HepG2 (cell line): ENCODE data around the gene TAF1B. TPM values are rescaled to one million over a fixed set of nuclear protein-coding genes. Genes with fewer than 3 reads are reported as not detected.

Source experiments
- ATAC-seq: fragments of 200-7000 bp; cut with Tn5 transposase; 3 replicates; pipeline ENCODE4 v1.9.1; 2020; ENCODE audit warnings: mild to moderate bottlenecking, moderate library complexity
- BruUV-seq: library from RNA; stranded (reverse); fragments of 400-500 nt; replicated peaks from 2 replicates; lab custom pipeline; 2021; lab: Mats Ljungman, UMichigan
- CTCF ChIA-PET: fragments of 300-600 bp; formaldehyde crosslinking; extraction: SDS; loops from one replicate; lab custom pipeline; 2021; ENCODE audit warnings: low total read pairs, inconsistent platforms, low intra/inter-chr PET ratio; lab: Yijun Ruan, JAX
- POLR2A ChIA-PET: fragments of 350-600 bp; sonication (Branson Sonifier 250); formaldehyde crosslinking; loops from one replicate; lab custom pipeline; 2020; ENCODE audit warnings: antibody characterized with exemption, inconsistent platforms; lab: Yijun Ruan, JAX
- DNase-seq: peaks from one replicate; pipeline ENCODE4 v3.0.0-alpha.2; 2015; ENCODE audit warnings: low spot score
- FAIRE-seq: peaks from 3 replicates; lab custom pipeline; 2011; peaks lifted over from hg19 to GRCh38; lab: Jason Lieb, UNC
- H2AFZ ChIP-seq: one replicate; pipeline ENCODE4 v1.6.1; 2011; ENCODE audit warnings: low read length, inconsistent platforms
- H3K27ac ChIP-seq: fragments of 300-600 bp; 3 replicates; pipeline ENCODE4 v1.8.0; 2011; ENCODE audit warnings: mixed run types, mild to moderate bottlenecking, mixed read lengths, low read length, inconsistent platforms; ENCODE audit not compliant: insufficient read depth; ENCODE audit errors: extremely low read length
- H3K27me3 ChIP-seq, 2 experiments: fragments of 200-600 bp in 1 of 2; 2 replicates in 1 of 2; 3 replicates in 1 of 2; pipeline versions ENCODE4 v1.6.0 to v1.8.0; 2011; ENCODE audit warnings: low read length in 2 of 2, mild to moderate bottlenecking in 2 of 2, moderate library complexity in 2 of 2, inconsistent platforms in 1 of 2; ENCODE audit not compliant: insufficient read depth in 2 of 2, control insufficient read depth in 1 of 2
- H3K36me3 ChIP-seq, 2 experiments: fragments of 200-600 bp in 1 of 2; replicated peaks in 1 of 2; 2 replicates in 1 of 2; 3 replicates in 1 of 2; pipeline versions ENCODE4 v1.5.1 to v1.8.0; 2011; ENCODE audit warnings: low read length in 2 of 2, inconsistent platforms in 1 of 2; ENCODE audit not compliant: insufficient read depth in 2 of 2, control insufficient read depth in 1 of 2
- H3K4me1 ChIP-seq: 2 replicates; pipeline ENCODE4 v1.5.1; 2012; ENCODE audit warnings: low read length, inconsistent platforms; ENCODE audit not compliant: insufficient read depth
- H3K4me2 ChIP-seq: 2 replicates; pipeline ENCODE4 v1.6.0; 2011; ENCODE audit warnings: low read depth, low read length, inconsistent platforms
- H3K4me3 ChIP-seq, 3 experiments: fragments of 200-600 bp in 1 of 3; sonication (generic), shearing (Covaris generic) in 1 of 3; replicated peaks in 1 of 3; 2 replicates each; pipeline ENCODE4 v1.5.1; 2011 to 2016; ENCODE audit warnings: low read length in 3 of 3, inconsistent platforms in 2 of 3, low read depth in 2 of 3, mild to moderate bottlenecking in 2 of 3, control low read depth in 1 of 3, mixed read lengths in 1 of 3; ENCODE audit not compliant: insufficient read depth in 1 of 3
- H3K79me2 ChIP-seq: one replicate; pipeline ENCODE4 v1.6.1; 2011; ENCODE audit warnings: low read length, inconsistent platforms; ENCODE audit not compliant: insufficient read depth
- H3K9ac ChIP-seq: 2 replicates; pipeline ENCODE4 v1.6.0; 2011; ENCODE audit warnings: mild to moderate bottlenecking, low read depth, low read length, inconsistent platforms; ENCODE audit not compliant: insufficient read depth
- H3K9me3 ChIP-seq: 2 replicates; pipeline ENCODE4 v1.5.1; 2012; ENCODE audit warnings: mild to moderate bottlenecking, low read length
- H4K20me1 ChIP-seq: 2 replicates; pipeline ENCODE4 v1.6.0; 2011; ENCODE audit warnings: inconsistent platforms, mild to moderate bottlenecking, low read length, moderate library complexity; ENCODE audit not compliant: insufficient read depth
- GABPA ChIP-seq, 2 experiments: IDR thresholded peaks; 2 replicates each; pipeline ENCODE4 v1.6.1; 2011 to 2016; ENCODE audit warnings: low read depth in 2 of 2, low read length in 1 of 2, missing biosample characterization in 1 of 2, missing genetic modification characterization in 1 of 2
- GTF3A ChIP-seq: sonication (generic); formaldehyde crosslinking; conservative IDR thresholded peaks from 2 replicates; pipeline ENCODE4 v1.4.0; 2020; ENCODE audit warnings: mild to moderate bottlenecking, missing genetic modification reagents
- NR2F1 ChIP-seq, 2 experiments: fragments of 450-650 bp in 1 of 2; formaldehyde crosslinking in 1 of 2; IDR thresholded peaks; 2 replicates each; pipeline versions ENCODE4 v1.5.0 to v1.6.1; 2016 to 2020; ENCODE audit warnings: mild to moderate bottlenecking in 1 of 2, missing compliant biosample characterization in 1 of 2, missing genetic modification reagents in 1 of 2, moderate library complexity in 1 of 2
- POGZ ChIP-seq: sonication (generic); formaldehyde crosslinking; IDR thresholded peaks from 2 replicates; pipeline ENCODE4 v1.4.0; 2020; ENCODE audit warnings: mild to moderate bottlenecking, missing genetic modification reagents
- ZNF678 ChIP-seq: sonication (generic); formaldehyde crosslinking; IDR thresholded peaks from 2 replicates; pipeline ENCODE4 v1.4.0; 2020; ENCODE audit warnings: mild to moderate bottlenecking, missing genetic modification reagents
- WGBS: methylation state at CpG from one replicate; pipeline ENCODE4 v1.1.6; 2017; ENCODE audit warnings: low lambda C conversion rate; 5-methylcytosine and 5-hydroxymethylcytosine counted together
- in situ Hi-C: cut with HindIII; loops from 2 replicates; pipeline ENCODE4 v1.10.0; 2017; ENCODE audit warnings: low pct_unique_long_range_greater_than_20kb; ENCODE audit not compliant: extremely low pct_ligation_motif_present
- intact Hi-C: fragments of 100-400 bp; cut with micrococcal nuclease; formaldehyde crosslinking; loops from one replicate; pipeline ENCODE4 v1.10.0; 2022; ENCODE audit not compliant: unreplicated experiment
- polyA plus RNA-seq, 8 experiments: library from polyadenylated mRNA; depleted of rRNA in 3 of 8; stranded (reverse) in 7 of 8; unstranded in 1 of 8; fragments of >200 nt; fragmentation: Illumina TruSeq in 4 of 8; extraction: Trizol in 4 of 8; gene quantifications; 2 replicates each; pipeline versions ENCODE4 v1.2.1 to v1.2.3, GENCODE V29; 2011 to 2016; ENCODE audit warnings: low read depth in 4 of 8, missing spikeins in 1 of 8, mixed read lengths in 1 of 8; ENCODE audit not compliant: insufficient read depth in 1 of 8
- total RNA-seq, 5 experiments: library from RNA; depleted of rRNA; stranded (reverse); fragments of >200 nt; fragmentation: Illumina TruSeq; extraction: Trizol; gene quantifications; 2 replicates each; pipeline ENCODE4 v1.2.3, GENCODE V29; 2016; ENCODE audit warnings: low read depth in 1 of 5
- TF ChIP-seq, protein P1 (sequence below): sonication (generic); formaldehyde crosslinking; IDR thresholded peaks from 2 replicates; pipeline ENCODE4 v1.5.0; 2020; ENCODE audit warnings: missing genetic modification reagents

The TAF1B gene
- total and polyA plus RNA-seq, 2 of the 13 experiments (the other 11 are each of a cell fraction or from before 2014, with no cell fraction given) = 13.3 to 27.7 TPM

DNA sequence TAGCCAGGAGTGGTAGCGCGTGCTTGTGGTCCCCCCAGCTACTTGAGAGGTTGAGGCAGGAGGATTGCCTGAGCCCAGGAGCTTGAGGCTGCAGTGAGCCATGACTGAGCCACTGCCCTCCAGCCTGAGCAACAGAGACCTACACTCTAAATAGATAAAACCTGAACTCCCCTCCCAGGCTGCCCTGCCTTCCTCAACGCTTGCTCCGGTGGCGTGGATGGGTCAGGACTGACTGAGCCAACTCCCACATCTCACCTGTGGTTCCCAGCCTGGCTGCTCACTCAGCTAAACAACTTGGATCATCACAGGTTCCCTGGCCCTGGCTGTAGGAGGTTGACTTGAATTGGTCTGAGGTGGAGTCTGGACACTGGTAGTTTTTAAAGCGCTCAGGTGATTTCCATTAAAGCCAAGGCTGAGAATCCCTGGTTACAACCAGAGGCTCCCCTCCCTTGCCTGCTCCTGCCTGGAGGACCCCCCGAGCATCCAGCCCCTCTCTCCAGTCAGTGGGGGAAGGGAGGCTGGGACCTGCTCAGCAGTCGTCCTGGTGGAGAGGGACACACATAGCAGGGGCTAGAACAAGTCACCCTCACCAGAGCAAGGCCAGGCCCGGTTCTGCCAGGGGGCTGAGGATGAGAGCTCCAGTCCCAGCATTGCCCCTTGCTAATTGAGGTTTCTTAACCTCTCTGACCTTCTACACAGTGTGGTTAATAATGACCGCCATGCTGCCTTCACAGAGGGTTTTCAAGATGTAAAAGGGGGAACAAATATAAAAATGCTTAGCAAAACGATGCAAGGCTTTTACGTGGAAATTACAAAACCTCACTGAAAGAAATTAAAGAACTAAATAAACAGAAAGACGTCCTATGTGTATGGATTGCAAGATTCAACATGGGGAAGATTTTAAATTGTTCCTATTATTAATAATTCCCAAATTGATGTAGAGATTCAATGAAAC, 46.9 kb upstream of the TAF1B start:
- TF ChIP-seq, protein P1, sequence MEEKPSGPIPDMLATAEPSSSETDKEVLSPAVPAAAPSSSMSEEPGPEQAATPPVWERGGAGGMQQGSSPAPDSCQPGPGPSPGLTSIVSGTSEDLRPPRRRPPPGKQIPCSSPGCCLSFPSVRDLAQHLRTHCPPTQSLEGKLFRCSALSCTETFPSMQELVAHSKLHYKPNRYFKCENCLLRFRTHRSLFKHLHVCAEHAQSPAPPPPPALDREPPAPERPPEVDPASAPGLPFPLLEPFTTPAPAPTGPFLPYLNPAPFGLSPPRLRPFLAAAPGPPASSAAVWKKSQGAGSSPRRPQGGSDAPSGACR = 0 out of 2 replicates have a peak, but pooled peaks have one; percentile 42
- TF ChIP-seq GTF3A (CRISPR knock-in tag) = no peak
- BruUV-seq = no TSS peak
- Histone ChIP-seq H4K20me1 (no peaks in the 10 kb centered on the region), H3K9me3 (no peaks in the 10 kb centered on the region), H3K27me3 (peaks cover 2 to 26% of the 10 kb centered on the region in 2 experiments; a peak in 3 of 5 replicates), H3K36me3 (no peaks in the 10 kb centered on the region), H3K4me2 (no peak overlapping the region), H2AFZ (no peak overlapping the region), H3K4me3 (no peak overlapping the region), H3K9ac (no peak overlapping the region), H3K4me1 (peaks cover 64% of the 10 kb centered on the region), H3K79me2 (no peaks in the 10 kb centered on the region), H3K27ac (no peak overlapping the region)
- ChIA-PET POLR2A (no interaction called here), CTCF (no interaction called here)
- intact Hi-C loops = no loop called here
- FAIRE-seq = no peak
- ATAC-seq = 0 out of 3 replicates have a peak, but pooled peaks have one; percentile 10
- 49% methylated on average over 13 of the region's 13 CpGs for WGBS
- in situ Hi-C loops = loop anchor here (5.0 kb wide), 1 partner anchor 251 kb away; no protein-coding TSS in a partner anchor
- no peak for DNase-seq

DNA sequence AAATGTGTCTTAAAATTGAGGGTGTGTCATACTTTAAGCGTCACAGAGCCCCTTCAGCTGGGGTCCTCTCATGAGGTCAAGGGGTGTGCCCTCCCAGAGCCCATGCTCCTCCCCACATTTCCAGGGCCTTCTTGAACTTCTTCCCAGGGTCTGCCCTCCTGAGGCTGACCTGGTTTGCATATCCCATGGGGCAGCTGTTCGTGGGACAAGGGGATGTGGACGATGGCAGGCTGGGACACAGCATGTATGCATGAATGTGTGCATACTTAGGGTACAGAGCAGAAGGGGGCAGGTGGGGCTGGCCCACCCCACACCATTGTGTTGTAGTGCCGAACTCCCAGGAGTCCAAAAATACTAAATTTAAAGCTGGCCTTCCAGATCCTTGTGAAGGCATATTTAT, 46.2 kb upstream of the TAF1B start:
- peaks cover 2 to 28% of the 10 kb centered on the region in 2 experiments; a peak in 3 of 5 replicates for H3K27me3 ChIP-seq
- no peak overlapping the region for H3K4me3 ChIP-seq
- no peaks in the 10 kb centered on the region for H4K20me1 ChIP-seq
- ATAC-seq (no peak), DNase-seq (no peak), FAIRE-seq (no peak)
- peaks cover 72% of the 10 kb centered on the region for H3K4me1 ChIP-seq
- TF ChIP-seq NR2F1 (CRISPR knock-in tag; IDR thresholded peaks at IDR 0.05) (no peak), GABPA (IDR thresholded peaks at IDR 0.05; ENCODE audit: low read depth, low read length) (0 out of 2 replicates have a peak, but pooled peaks have one; percentile 7), GABPA (CRISPR knock-in tag; IDR thresholded peaks at IDR 0.05; ENCODE audit: low read depth) (no peak), ZNF678 (no peak), POGZ (CRISPR knock-in tag) (no peak)
- ChIA-PET POLR2A (no interaction called here), CTCF (no interaction called here)
- no peaks in the 10 kb centered on the region for H3K36me3 ChIP-seq
- H3K9ac ChIP-seq = no peak overlapping the region
- no peaks in the 10 kb centered on the region for H3K79me2 ChIP-seq
- H2AFZ ChIP-seq = no peak overlapping the region
- no peak overlapping the region for H3K27ac ChIP-seq
- in situ Hi-C loops (loop anchor here (5.0 kb wide), 1 partner anchor 250 kb away; no protein-coding TSS in a partner anchor), intact Hi-C loops (no loop called here)
- 51% methylated on average over 3 of the region's 4 CpGs for WGBS
- H3K9me3 ChIP-seq = no peaks in the 10 kb centered on the region
- BruUV-seq = no TSS peak
- H3K4me2 ChIP-seq = no peak overlapping the region
